ENCODE measurements around the gene SOX8.

Gene SOX8

GRCh38 chr16:1028524-1029258 is 47.1 kb downstream of the SOX8 start:
- no peak for DNase-seq (ENCODE audit: extremely low spot score)
- ChIA-PET POLR2A (no interaction called here), CTCF (interaction anchor here (1.2 kb wide), 1 partner anchor 29 kb away, joined by 4 read pairs; no protein-coding TSS in a partner anchor)
- TF ChIP-seq FOXM1 (IDR thresholded peaks at IDR 0.05; ENCODE audit: borderline replicate concordance) (no peak), SP1 (IDR thresholded peaks at IDR 0.05) (no peak), PKNOX1 (IDR thresholded peaks at IDR 0.05) (no peak), LEF1 (IDR thresholded peaks at IDR 0.05; ENCODE audit: borderline replicate concordance) (no peak), ARNT (IDR thresholded peaks at IDR 0.05) (no peak), CTBP1 (IDR thresholded peaks at IDR 0.05; ENCODE audit: borderline replicate concordance) (no peak), SUZ12 (IDR thresholded peaks at IDR 0.05) (no peak), ZNF384 (IDR thresholded peaks at IDR 0.05) (no peak), NFRKB (IDR thresholded peaks at IDR 0.05) (no peak), L3MBTL2 (conservative IDR thresholded peaks at IDR 0.05) (no peak), HDGF (IDR thresholded peaks at IDR 0.05; ENCODE audit: borderline replicate concordance) (no peak)

GRCh38 chr16:1029259-1029545 is 47.6 kb downstream of the SOX8 start:
- ChIA-PET CTCF (no interaction called here), POLR2A (no interaction called here)
- DNase-seq (ENCODE audit: extremely low spot score): no peak
- TF ChIP-seq ZNF384 (IDR thresholded peaks at IDR 0.05) (no peak), FOXK2 (IDR thresholded peaks at IDR 0.05) (no peak), SUZ12 (IDR thresholded peaks at IDR 0.05) (no peak), SP1 (IDR thresholded peaks at IDR 0.05) (no peak), NFRKB (IDR thresholded peaks at IDR 0.05) (no peak)

GRCh38 chr16:1030473-1030901 is 48.9 kb downstream of the SOX8 start:
- ChIA-PET CTCF (no interaction called here), POLR2A (no interaction called here)
- TF ChIP-seq FOXA1 (IDR thresholded peaks at IDR 0.05) (no peak), ZNF384 (IDR thresholded peaks at IDR 0.05) (no peak), FOXK2 (IDR thresholded peaks at IDR 0.05) (no peak), PKNOX1 (IDR thresholded peaks at IDR 0.05) (no peak), BHLHE40 (IDR thresholded peaks at IDR 0.05; ENCODE audit: borderline replicate concordance) (no peak), NFRKB (IDR thresholded peaks at IDR 0.05) (no peak), ARNT (IDR thresholded peaks at IDR 0.05) (no peak), TARDBP (IDR thresholded peaks at IDR 0.05) (no peak), LEF1 (IDR thresholded peaks at IDR 0.05; ENCODE audit: borderline replicate concordance) (no peak), CTBP1 (IDR thresholded peaks at IDR 0.05; ENCODE audit: borderline replicate concordance) (no peak), ELF4 (IDR thresholded peaks at IDR 0.05) (no peak), SP1 (IDR thresholded peaks at IDR 0.05) (no peak), HDGF (IDR thresholded peaks at IDR 0.05; ENCODE audit: borderline replicate concordance) (no peak)
- no peak for DNase-seq (ENCODE audit: extremely low spot score)

DNA sequence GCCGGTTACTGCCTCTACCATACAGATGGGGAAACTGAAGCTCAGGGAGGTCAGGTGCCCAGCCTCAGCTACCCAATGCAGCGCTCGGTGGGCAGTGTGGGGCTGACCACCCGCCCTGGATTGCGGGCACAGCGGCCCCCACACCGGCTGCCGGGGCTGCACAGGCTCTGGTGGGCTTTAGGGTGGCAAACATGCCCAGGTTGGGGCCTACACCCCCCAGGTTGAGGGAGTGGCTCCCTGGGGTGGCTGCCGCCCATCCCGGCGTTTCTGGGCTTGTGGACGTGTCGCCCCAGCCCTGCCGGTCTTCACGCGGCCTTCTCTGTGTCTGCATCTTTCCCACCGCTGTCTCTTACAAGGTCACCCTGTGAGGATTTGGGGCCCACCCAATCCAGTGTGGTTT is 50.1 kb downstream of the SOX8 start:
- TF ChIP-seq NFRKB (IDR thresholded peaks at IDR 0.05) (no peak), CTBP1 (IDR thresholded peaks at IDR 0.05; ENCODE audit: borderline replicate concordance) (no peak), FOXK2 (IDR thresholded peaks at IDR 0.05) (no peak), ELF4 (IDR thresholded peaks at IDR 0.05) (no peak), BHLHE40 (IDR thresholded peaks at IDR 0.05; ENCODE audit: borderline replicate concordance) (no peak)
- no peak for DNase-seq (ENCODE audit: extremely low spot score)
- CTCF ChIA-PET: no interaction called here
- POLR2A ChIA-PET: no interaction called here

GRCh38 chr16:1032607-1033006 is 51.0 kb downstream of the SOX8 start:
- peak; percentile 60 for TF ChIP-seq PKNOX1 (IDR thresholded peaks at IDR 0.05)
- no peak for TF ChIP-seq ZNF384 (IDR thresholded peaks at IDR 0.05)
- no peak for DNase-seq (ENCODE audit: extremely low spot score)
- CTCF ChIA-PET: no interaction called here
- POLR2A ChIA-PET: no interaction called here

DNA sequence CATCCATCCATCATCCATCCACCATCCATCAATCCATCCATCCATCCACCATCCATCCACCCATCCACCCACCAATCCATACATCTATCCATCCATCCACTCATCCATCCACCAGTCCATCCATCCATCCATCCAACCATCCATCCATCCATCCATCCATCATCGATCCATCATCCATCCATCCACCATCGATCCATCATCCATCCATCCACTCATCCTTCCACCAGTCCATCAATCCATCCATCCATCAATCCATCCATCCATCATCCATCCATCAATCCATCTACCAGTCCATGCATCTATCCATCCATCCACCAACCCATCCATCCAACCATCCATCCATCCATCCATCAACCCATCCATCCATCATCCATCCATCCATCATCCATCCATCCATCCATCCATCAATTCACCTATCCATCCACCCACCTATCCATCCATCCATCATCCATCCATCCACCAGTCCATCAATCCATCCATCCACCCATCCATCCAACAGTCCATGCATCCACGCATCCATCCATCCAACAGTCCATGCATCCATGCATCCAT is 51.6 kb downstream of the SOX8 start:
- ChIA-PET CTCF (no interaction called here), POLR2A (no interaction called here)
- DNase-seq (ENCODE audit: extremely low spot score): no peak
- no peak for TF ChIP-seq FOXA1 (IDR thresholded peaks at IDR 0.05)

DNA sequence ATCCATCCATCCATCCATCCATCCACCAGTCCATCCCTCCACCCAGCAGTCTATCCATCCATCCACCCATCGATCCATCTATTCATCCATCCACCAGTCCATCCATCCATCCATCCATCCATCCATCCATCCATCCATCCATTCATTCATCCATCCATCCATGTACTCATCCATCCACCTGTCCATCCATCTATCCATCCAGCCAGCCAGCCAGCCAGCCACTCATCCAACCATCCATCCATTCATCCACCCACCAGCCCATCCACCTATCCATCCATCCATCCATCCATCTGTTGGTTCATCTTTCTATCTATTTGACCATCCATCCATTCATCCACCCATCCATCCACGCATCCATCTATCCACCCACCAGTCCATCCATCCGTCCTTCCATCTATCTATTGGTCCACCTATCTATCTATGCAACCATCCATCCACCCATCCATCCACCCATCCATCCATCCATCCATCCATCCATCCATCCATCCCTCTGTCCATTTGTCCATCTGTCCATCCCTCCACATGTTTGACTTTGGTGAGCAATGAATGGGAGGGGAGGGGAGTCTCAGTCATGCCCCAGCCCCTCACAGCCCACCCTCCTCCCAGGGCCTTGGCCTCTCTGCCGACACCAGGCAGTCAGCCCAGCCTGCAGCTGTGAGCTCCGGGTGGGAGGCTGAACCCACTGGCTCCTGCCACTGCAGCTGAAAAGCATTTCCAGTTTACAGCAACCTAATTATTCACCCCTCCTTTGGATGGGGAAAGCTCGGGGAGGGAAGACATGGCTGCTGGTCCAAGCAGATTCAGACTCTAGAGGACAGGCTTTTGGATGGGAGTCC is 52.9 kb downstream of the SOX8 start:
- POLR2A ChIA-PET: no interaction called here
- DNase-seq (ENCODE audit: extremely low spot score): no peak

More for the DNA sequence above, 52.9 kb downstream of the SOX8 start:
- CTCF ChIA-PET: no interaction called here
- TF ChIP-seq ZNF384 (IDR thresholded peaks at IDR 0.05) (no peak), FOXM1 (IDR thresholded peaks at IDR 0.05; ENCODE audit: borderline replicate concordance) (no peak), NFRKB (IDR thresholded peaks at IDR 0.05) (no peak), L3MBTL2 (conservative IDR thresholded peaks at IDR 0.05) (no peak), FOXK2 (IDR thresholded peaks at IDR 0.05) (no peak), PKNOX1 (IDR thresholded peaks at IDR 0.05) (no peak), ARNT (IDR thresholded peaks at IDR 0.05) (no peak), TARDBP (IDR thresholded peaks at IDR 0.05) (no peak), HDGF (IDR thresholded peaks at IDR 0.05; ENCODE audit: borderline replicate concordance) (no peak), ELF4 (IDR thresholded peaks at IDR 0.05) (no peak), SUZ12 (IDR thresholded peaks at IDR 0.05) (no peak), BHLHE40 (IDR thresholded peaks at IDR 0.05; ENCODE audit: borderline replicate concordance) (no peak), CTBP1 (IDR thresholded peaks at IDR 0.05; ENCODE audit: borderline replicate concordance) (no peak), LEF1 (IDR thresholded peaks at IDR 0.05; ENCODE audit: borderline replicate concordance) (no peak), SP1 (IDR thresholded peaks at IDR 0.05) (no peak), FOXA1 (IDR thresholded peaks at IDR 0.05) (no peak)
